Mucosa of descending colon (tissue), 3 donors: ENCODE measurements around the gene MVD. TPM values are rescaled to one million over a fixed set of nuclear protein-coding genes. Genes with fewer than 3 reads are reported as not detected.
A peak's percentile ranks its signal among the peaks of the same experiment; 100 is the strongest.

ENCODE experiments used
- ATAC-seq: fragments of 200-7000 bp; cut with Tn5 transposase; one replicate; pipeline ENCODE4 v1.9.1; 2020; ENCODE audit warnings: mild to moderate bottlenecking, moderate library complexity
- DNase-seq, 3 donors: peaks; one replicate each; pipeline ENCODE4 v3.0.0-alpha.2; 2020
- H3K36me3 ChIP-seq: fragments of 200-600 bp; one replicate; pipeline ENCODE4 v1.8.0; 2021; ENCODE audit warnings: low read depth, mild to moderate bottlenecking
- H3K4me1 ChIP-seq: fragments of 200-600 bp; one replicate; pipeline ENCODE4 v1.8.0; 2021; ENCODE audit warnings: low read depth, mild to moderate bottlenecking
- H3K4me3 ChIP-seq: fragments of 200-600 bp; one replicate; pipeline ENCODE4 v1.8.0; 2021; ENCODE audit warnings: mild to moderate bottlenecking
- H3K9me3 ChIP-seq: fragments of 200-600 bp; one replicate; pipeline ENCODE4 v1.8.0; 2021; ENCODE audit warnings: mild to moderate bottlenecking
- intact Hi-C, 2 donors: fragments of 100-400 bp; cut with DNase I in 1 of 2; cut with micrococcal nuclease in 1 of 2; formaldehyde crosslinking; loops; one replicate each; pipeline versions ENCODE4 v1.11.0 to v1.11.1; 2022; cut with DNase I, micrococcal nuclease
- total RNA-seq, 3 donors: library from RNA; stranded (reverse); fragmentation: NEBNext Ultra II Directional in 2 of 3; extraction: Animal tissue kit (Norgen Biotek cat#: 25700) in 2 of 3; gene quantifications; one replicate each; pipeline versions ENCODE4 v1.2.1 to v1.2.4, GENCODE V29; 2021 to 2023
- TF ChIP-seq, protein P1 (sequence below): fragments of 200-600 bp; IDR thresholded peaks from one replicate; pipeline ENCODE4 v1.8.0; 2022; ENCODE audit warnings: antibody characterized with exemption, mild to moderate bottlenecking
- donor health status: DM: no; HTN: no; CAD: no; lungs with moderate emphysema.
- donor health status: DM: no; HTN: no; CAD: no.
- donor health status: DM: no; HTN: yes; CAD: no.

MVD gene
- total RNA-seq, 3 donors from 2014 or later = 42.7 to 89.5 (median 72.5) TPM

GRCh38 chr16:88691924-88692560, 29.2 kb upstream of the MVD start:
- H3K36me3 ChIP-seq = no peaks in the 10 kb centered on the region
- no peaks in the 10 kb centered on the region for H3K9me3 ChIP-seq
- intact Hi-C loops = no loop called here
- DNase-seq (peak in 2 of 3 donors; percentile 54 to 73), ATAC-seq (peak; percentile 50)
- peaks cover 18% of the 10 kb centered on the region for H3K4me1 ChIP-seq
- TF ChIP-seq, protein P1, sequence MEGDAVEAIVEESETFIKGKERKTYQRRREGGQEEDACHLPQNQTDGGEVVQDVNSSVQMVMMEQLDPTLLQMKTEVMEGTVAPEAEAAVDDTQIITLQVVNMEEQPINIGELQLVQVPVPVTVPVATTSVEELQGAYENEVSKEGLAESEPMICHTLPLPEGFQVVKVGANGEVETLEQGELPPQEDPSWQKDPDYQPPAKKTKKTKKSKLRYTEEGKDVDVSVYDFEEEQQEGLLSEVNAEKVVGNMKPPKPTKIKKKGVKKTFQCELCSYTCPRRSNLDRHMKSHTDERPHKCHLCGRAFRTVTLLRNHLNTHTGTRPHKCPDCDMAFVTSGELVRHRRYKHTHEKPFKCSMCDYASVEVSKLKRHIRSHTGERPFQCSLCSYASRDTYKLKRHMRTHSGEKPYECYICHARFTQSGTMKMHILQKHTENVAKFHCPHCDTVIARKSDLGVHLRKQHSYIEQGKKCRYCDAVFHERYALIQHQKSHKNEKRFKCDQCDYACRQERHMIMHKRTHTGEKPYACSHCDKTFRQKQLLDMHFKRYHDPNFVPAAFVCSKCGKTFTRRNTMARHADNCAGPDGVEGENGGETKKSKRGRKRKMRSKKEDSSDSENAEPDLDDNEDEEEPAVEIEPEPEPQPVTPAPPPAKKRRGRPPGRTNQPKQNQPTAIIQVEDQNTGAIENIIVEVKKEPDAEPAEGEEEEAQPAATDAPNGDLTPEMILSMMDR = no peak
- H3K4me3 ChIP-seq = no peak overlapping the region

GRCh38 chr16:88691129-88691813, 28.4 kb upstream of the MVD start:
- TF ChIP-seq, protein P1 = no peak
- H3K9me3 ChIP-seq = no peaks in the 10 kb centered on the region

DNA sequence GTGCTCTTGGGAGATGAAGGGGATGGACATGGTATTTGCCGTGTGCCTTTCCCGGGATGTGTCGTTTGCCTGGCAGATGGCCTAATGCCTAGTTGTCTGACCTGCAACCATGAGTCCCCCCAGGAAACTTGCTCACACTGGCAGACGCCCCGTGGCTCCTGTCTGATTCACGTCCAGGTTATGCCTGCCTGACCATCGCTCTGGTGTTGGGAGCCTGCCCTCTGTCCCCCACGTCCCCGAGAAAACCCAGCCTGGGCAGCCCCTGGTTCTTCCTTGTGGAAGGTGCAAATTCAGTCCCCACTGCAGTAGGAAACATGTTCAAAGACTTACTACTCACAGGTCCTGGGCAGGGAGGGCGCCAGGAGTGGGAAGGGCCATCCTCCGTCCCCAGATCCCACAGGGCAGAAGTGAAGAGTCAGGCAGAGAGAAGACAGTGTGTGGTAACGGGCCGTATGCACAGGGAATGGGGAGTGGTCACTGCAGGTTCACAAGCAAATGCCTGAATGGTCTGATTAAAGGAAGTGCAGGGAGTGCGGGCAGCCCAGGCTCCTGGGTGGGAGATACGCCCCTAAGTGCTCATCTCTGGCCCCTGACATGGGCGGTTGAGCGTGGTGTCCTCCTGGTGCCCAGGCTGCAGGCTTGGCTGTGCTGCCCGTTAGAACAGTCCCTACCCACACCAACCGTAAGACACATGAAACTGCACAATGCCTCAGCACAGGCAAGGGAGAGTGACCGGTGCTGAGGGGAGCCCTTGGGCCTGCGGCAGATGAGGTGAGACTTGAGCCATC, 27.6 kb upstream of the MVD start:
- ATAC-seq = no peak
- H3K4me1 ChIP-seq = peaks cover 22% of the 10 kb centered on the region
- TF ChIP-seq, protein P1 = no peak
- no peak overlapping the region for H3K4me3 ChIP-seq
- no peaks in the 10 kb centered on the region for H3K36me3 ChIP-seq
- no peaks in the 10 kb centered on the region for H3K9me3 ChIP-seq
- intact Hi-C loops = no loop called here
- DNase-seq = no peak

More at GRCh38 chr16:88691129-88691813, 28.4 kb upstream of the MVD start:
- ATAC-seq = no peak
- Histone ChIP-seq H3K4me3 (no peak overlapping the region), H3K36me3 (no peaks in the 10 kb centered on the region), H3K4me1 (peaks cover 22% of the 10 kb centered on the region)
- peak in 1 of 3 donors; percentile 57 for DNase-seq
- intact Hi-C loops = no loop called here

- ATAC-seq = peak; percentile 25
- intact Hi-C loops = no loop called here
- Histone ChIP-seq H3K36me3 (no peaks in the 10 kb centered on the region), H3K4me1 (peaks cover 22% of the 10 kb centered on the region), H3K4me3 (no peak overlapping the region), H3K9me3 (no peaks in the 10 kb centered on the region)
- DNase-seq = peak in 2 of 3 donors; percentile 61 to 73
- TF ChIP-seq, protein P1 = no peak
These were observed 25.3 kb upstream of the MVD start for GRCh38 chr16:88688013-88688778.

- TF ChIP-seq, protein P1 = no peak
- Histone ChIP-seq H3K36me3 (no peaks in the 10 kb centered on the region), H3K4me1 (peaks cover 21% of the 10 kb centered on the region), H3K4me3 (no peak overlapping the region), H3K9me3 (no peaks in the 10 kb centered on the region)
- ATAC-seq (no peak), DNase-seq (no peak)
- intact Hi-C loops = no loop called here
These were observed 24.8 kb upstream of the MVD start for GRCh38 chr16:88687676-88688012.
